B cell (primary cell): ENCODE measurements around the gene HMG20B. TPM values are rescaled to one million over a fixed set of nuclear protein-coding genes. Genes with fewer than 3 reads are reported as not detected.

Experiments
- ATAC-seq: fragments of 200-7000 bp; cut with Tn5 transposase; one replicate; pipeline ENCODE4 v1.10.0; 2021; ENCODE audit warnings: low read depth, mild to moderate bottlenecking, moderate number of reproducible peaks, moderate library complexity
- CTCF ChIA-PET: fragments of 350-600 bp; sonication (Branson Sonifier 250); formaldehyde crosslinking; loops from one replicate; lab custom pipeline; 2021; ENCODE audit warnings: antibody characterized with exemption, inconsistent platforms; lab: Charles Lee
- POLR2A ChIA-PET: fragments of 350-600 bp; sonication (Branson Sonifier 250); formaldehyde crosslinking; loops from one replicate; lab custom pipeline; 2021; ENCODE audit warnings: antibody characterized with exemption; lab: Charles Lee
- DNase-seq: peaks from one replicate; pipeline ENCODE4 v3.0.0; 2013
- H2AFZ ChIP-seq: 2 replicates; pipeline ENCODE4 v1.6.1; 2012; ENCODE audit warnings: mild to moderate bottlenecking, low read depth, low read length; ENCODE audit not compliant: insufficient read depth, poor library complexity, severe bottlenecking
- H3K27ac ChIP-seq, 2 donors: 1 replicate in 1 of 2; 2 replicates in 1 of 2; pipeline ENCODE4 v1.5.1; 2012 to 2013; ENCODE audit warnings: low read length in 2 of 2, mild to moderate bottlenecking in 2 of 2, moderate library complexity in 1 of 2
- H3K27me3 ChIP-seq, 4 experiments: fragments of 200-600 bp in 1 of 4; sonication (generic) in 1 of 4; replicated peaks in 1 of 4; 1 replicate in 2 of 4; 2 replicates in 2 of 4; pipeline versions ENCODE4 v1.6.1 to v1.7.0; 2013 to 2016; ENCODE audit warnings: low read length in 3 of 4, mild to moderate bottlenecking in 2 of 4, mixed read lengths in 1 of 4, moderate library complexity in 1 of 4; ENCODE audit not compliant: insufficient read depth in 4 of 4, control insufficient read depth in 3 of 4; ENCODE audit errors: control extremely low read depth in 1 of 4
- H3K36me3 ChIP-seq, 2 experiments: replicated peaks in 1 of 2; 1 replicate in 1 of 2; 2 replicates in 1 of 2; pipeline versions ENCODE4 v1.6.1 to v1.7.1; 2013; ENCODE audit warnings: low read length in 1 of 2; ENCODE audit not compliant: insufficient read depth in 2 of 2, control insufficient read depth in 1 of 2; ENCODE audit errors: control extremely low read depth in 1 of 2, extremely low read depth in 1 of 2
- H3K4me1 ChIP-seq, 2 donors: fragments of 200-600 bp in 1 of 2; sonication (generic) in 1 of 2; 1 replicate in 1 of 2; 2 replicates in 1 of 2; pipeline versions ENCODE4 v1.5.1 to v1.6.1; 2013 to 2017; ENCODE audit warnings: low read length in 2 of 2; ENCODE audit not compliant: control insufficient read depth in 2 of 2, insufficient read depth in 2 of 2
- H3K4me2 ChIP-seq: replicated peaks from 2 replicates; pipeline ENCODE3; 2012; ENCODE audit warnings: mild to moderate bottlenecking, low read depth, low read length; ENCODE audit not compliant: poor library complexity, severe bottlenecking
- H3K4me3 ChIP-seq, 5 experiments: fragments of 200-600 bp in 1 of 5; sonication (generic) in 1 of 5; 1 replicate in 3 of 5; 2 replicates in 2 of 5; pipeline versions ENCODE4 v1.5.1 to v1.7.0; 2011 to 2016; ENCODE audit warnings: low read length in 4 of 5, mild to moderate bottlenecking in 4 of 5, low read depth in 2 of 5, control low read depth in 1 of 5, moderate library complexity in 1 of 5; ENCODE audit not compliant: insufficient read depth in 1 of 5; ENCODE audit errors: control extremely low read depth in 1 of 5, extremely low read depth in 1 of 5
- H3K79me2 ChIP-seq: fragments of 200-600 bp; sonication (generic); one replicate; pipeline ENCODE4 v1.6.0; 2016; ENCODE audit warnings: low read length; ENCODE audit not compliant: control insufficient read depth, insufficient read depth
- H3K9ac ChIP-seq: fragments of 200-600 bp; sonication (generic); 2 replicates; pipeline ENCODE4 v1.6.1; 2017; ENCODE audit warnings: mild to moderate bottlenecking, low read length, moderate library complexity
- H3K9me3 ChIP-seq, 3 donors: one replicate each; pipeline versions ENCODE4 v1.6.1 to v1.7.1; 2013; ENCODE audit warnings: low read length in 2 of 3; ENCODE audit not compliant: control insufficient read depth in 2 of 3, insufficient read depth in 1 of 3; ENCODE audit errors: control extremely low read depth in 1 of 3
- H4K20me1 ChIP-seq: 2 replicates; pipeline ENCODE4 v1.6.0; 2012; ENCODE audit warnings: mild to moderate bottlenecking, low read length; ENCODE audit not compliant: insufficient read depth, control insufficient read depth, poor library complexity, severe bottlenecking
- H3K27ac Mint-ChIP-seq: one replicate; pipeline ENCODE4 v1.8.0; 2021; ENCODE audit warnings: mixed read lengths
- H3K27me3 Mint-ChIP-seq: one replicate; pipeline ENCODE4 v1.8.0; 2021; ENCODE audit warnings: mixed read lengths
- H3K4me1 Mint-ChIP-seq: one replicate; pipeline ENCODE4 v1.8.0; 2021; ENCODE audit warnings: mixed read lengths
- H3K4me3 Mint-ChIP-seq: one replicate; pipeline ENCODE4 v1.8.0; 2021; ENCODE audit warnings: mixed read lengths
- H3K9me3 Mint-ChIP-seq: one replicate; pipeline ENCODE4 v1.8.0; 2022; ENCODE audit warnings: mixed read lengths; ENCODE audit not compliant: insufficient read depth
- CTCF ChIP-seq: fragments of 200-600 bp; IDR thresholded peaks from one replicate; pipeline ENCODE4 v1.8.0; 2022; ENCODE audit warnings: antibody characterized with exemption, mild to moderate bottlenecking
- EZH2 ChIP-seq: IDR thresholded peaks from 2 replicates; pipeline ENCODE4 v1.6.1; 2012; ENCODE audit warnings: borderline replicate concordance, low read depth, mild to moderate bottlenecking, moderate library complexity, low read length; ENCODE audit not compliant: insufficient read depth, poor library complexity, severe bottlenecking
- WGBS: methylation state at CpG from one replicate; pipeline ENCODE4 v1.1.5; 2013; ENCODE audit warnings: missing lambda C conversion rate; ENCODE audit not compliant: insufficient coverage; 5-methylcytosine and 5-hydroxymethylcytosine counted together
- intact Hi-C: fragments of 100-400 bp; cut with micrococcal nuclease; formaldehyde crosslinking; loops from one replicate; pipeline ENCODE4 v1.10.0; 2022
- polyA plus RNA-seq: library from polyadenylated mRNA; depleted of rRNA; stranded (reverse); fragments of >200 nt; gene quantifications from 2 replicates; pipeline ENCODE4 v1.2.3, GENCODE V29; 2012
- total RNA-seq, 2 donors: library from RNA; stranded (reverse); fragments of 120-200 nt in 1 of 2; gene quantifications; 1 replicate in 1 of 2; 2 replicates in 1 of 2; pipeline versions ENCODE4 v1.2.3 to v1.2.4, GENCODE V29; 2013 to 2022

The HMG20B gene
- total and polyA plus RNA-seq, 2 donors (not counting 1 experiment from before 2014, with no cell fraction given), result 41.7 to 59.0 TPM

- H4K20me1 ChIP-seq, result peaks cover 25% of the 10 kb centered on the region
- H3K79me2 ChIP-seq, result peaks cover 57% of the 10 kb centered on the region
- H3K4me1 Mint-ChIP-seq, result peaks cover 53% of the 10 kb centered on the region
- no peaks in the 10 kb centered on the region for H3K9me3 ChIP-seq
- H3K4me2 ChIP-seq, result peak overlapping the region; percentile 93
- CTCF ChIA-PET, result interaction anchor here (2.2 to 3.3 kb wide), 2 partner anchors 10 to 29 kb away, joined by 12 to 37 read pairs; partner anchors contain the start of gene GIPC3
- 87% methylated on average over 14 of the region's 15 CpGs for WGBS
- no peaks in the 10 kb centered on the region for H3K27me3 ChIP-seq
- no peak for ATAC-seq
- H3K27ac Mint-ChIP-seq, result peak overlapping the region; percentile 94
- no peaks in the 10 kb centered on the region for H3K9me3 Mint-ChIP-seq
- H3K27me3 Mint-ChIP-seq, result no peaks in the 10 kb centered on the region
- H3K27ac ChIP-seq, result peak overlapping the region in 1 of 2 donors; percentile 87
- no peak for TF ChIP-seq CTCF
- no peak for TF ChIP-seq EZH2
- peak overlapping the region; percentile 72 for H3K9ac ChIP-seq
- H3K4me3 Mint-ChIP-seq, result peak overlapping the region; percentile 99
- POLR2A ChIA-PET, result interaction anchor here (1.1 kb wide), 1 partner anchor 21 kb away, joined by 6 read pairs; no protein-coding TSS in a partner anchor
- intact Hi-C loops, result loop anchor here (5.0 kb wide), 2 partner anchors 51 to 206 kb away; partner anchors contain the start of genes APBA3, MRPL54 and TBXA2R
- H3K4me3 ChIP-seq, result peak overlapping the region in 4 of 5 experiments; percentile 57 to 77 (median 72)
- no peaks in the 10 kb centered on the region for H3K36me3 ChIP-seq
- no peak for DNase-seq
- H3K4me1 ChIP-seq, result peaks cover 46 to 65% of the 10 kb centered on the region in 2 donors
- no peak overlapping the region for H2AFZ ChIP-seq
These were observed 16.9 kb upstream of the HMG20B start for GRCh38 chr19:3555653-3556422.
